ENCODE measurements around the gene NPHP4.

DNA sequence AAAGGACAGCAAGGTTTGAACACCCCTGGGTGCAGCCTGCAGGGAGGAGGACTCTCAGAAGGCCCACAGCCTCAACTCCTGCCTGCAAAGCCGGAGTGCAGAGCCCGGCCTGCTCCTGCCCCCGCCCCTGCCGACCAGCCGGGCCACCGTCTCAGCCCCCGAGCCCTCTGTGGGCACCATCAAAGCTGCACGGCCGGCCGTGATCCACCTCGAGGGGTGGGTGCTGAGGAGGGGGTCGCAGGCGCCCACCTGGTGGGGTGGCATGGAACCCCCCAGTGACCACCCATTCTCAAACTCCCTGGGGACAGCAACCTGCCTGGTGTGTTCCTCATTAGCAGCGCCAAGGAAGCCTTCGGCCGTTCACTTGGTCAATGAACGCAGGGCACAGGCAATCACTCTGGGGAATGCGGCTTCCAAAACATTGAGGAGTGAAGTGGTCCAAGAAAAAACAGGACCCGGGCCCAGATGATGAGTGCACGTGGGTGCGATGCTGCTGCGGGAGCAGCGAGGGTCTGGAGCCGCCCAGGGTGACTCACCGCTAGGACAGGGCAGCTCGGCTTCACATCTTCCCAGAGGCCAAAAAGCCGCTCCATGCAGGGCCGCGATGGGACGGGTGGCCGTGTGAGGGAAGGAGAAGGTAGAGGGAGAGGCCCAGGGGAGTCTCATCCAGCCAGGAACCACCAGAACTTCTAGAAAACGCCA lies 157.6 kb downstream of the NPHP4 start:
- TF ChIP-seq, protein P1, sequence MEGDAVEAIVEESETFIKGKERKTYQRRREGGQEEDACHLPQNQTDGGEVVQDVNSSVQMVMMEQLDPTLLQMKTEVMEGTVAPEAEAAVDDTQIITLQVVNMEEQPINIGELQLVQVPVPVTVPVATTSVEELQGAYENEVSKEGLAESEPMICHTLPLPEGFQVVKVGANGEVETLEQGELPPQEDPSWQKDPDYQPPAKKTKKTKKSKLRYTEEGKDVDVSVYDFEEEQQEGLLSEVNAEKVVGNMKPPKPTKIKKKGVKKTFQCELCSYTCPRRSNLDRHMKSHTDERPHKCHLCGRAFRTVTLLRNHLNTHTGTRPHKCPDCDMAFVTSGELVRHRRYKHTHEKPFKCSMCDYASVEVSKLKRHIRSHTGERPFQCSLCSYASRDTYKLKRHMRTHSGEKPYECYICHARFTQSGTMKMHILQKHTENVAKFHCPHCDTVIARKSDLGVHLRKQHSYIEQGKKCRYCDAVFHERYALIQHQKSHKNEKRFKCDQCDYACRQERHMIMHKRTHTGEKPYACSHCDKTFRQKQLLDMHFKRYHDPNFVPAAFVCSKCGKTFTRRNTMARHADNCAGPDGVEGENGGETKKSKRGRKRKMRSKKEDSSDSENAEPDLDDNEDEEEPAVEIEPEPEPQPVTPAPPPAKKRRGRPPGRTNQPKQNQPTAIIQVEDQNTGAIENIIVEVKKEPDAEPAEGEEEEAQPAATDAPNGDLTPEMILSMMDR (conservative IDR thresholded peaks at IDR 0.05; ENCODE audit: low read length): no peak
- no peak for TF ChIP-seq EZH2phosphoT487 (IDR thresholded peaks at IDR 0.05; ENCODE audit: borderline replicate concordance, low read depth, low read length)
